Globus pallidus (tissue), 1 donor: ENCODE results near the gene CHRD.

Source experiments
- DNase-seq: peaks from one replicate; pipeline ENCODE4 v3.0.0-alpha.2; 2015; ENCODE audit warnings: low spot score

The CHRD gene

GRCh38 chr3:184382326-184383032, 2.6 kb downstream of the CHRD start:
- DNase-seq: no peak

GRCh38 chr3:184383033-184383740, 3.3 kb downstream of the CHRD start:
- no peak for DNase-seq

DNA sequence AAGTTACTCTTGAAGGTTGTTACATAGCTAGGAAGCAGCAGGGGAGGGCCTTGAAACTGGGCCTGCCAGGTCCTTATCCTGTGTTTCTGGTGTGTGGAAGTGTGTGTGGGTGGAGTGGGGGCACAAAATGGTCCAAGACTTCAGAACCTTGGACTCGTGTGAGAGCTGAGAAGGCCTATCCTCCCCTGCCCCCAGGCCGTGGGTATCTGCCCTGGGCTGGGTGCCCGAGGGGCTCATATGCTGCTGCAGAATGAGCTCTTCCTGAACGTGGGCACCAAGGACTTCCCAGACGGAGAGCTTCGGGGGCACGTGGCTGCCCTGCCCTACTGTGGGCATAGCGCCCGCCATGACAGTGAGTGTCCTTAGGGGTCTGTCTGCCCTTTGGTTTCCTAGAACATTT, 4.5 kb downstream of the CHRD start:
- DNase-seq: no peak

DNA sequence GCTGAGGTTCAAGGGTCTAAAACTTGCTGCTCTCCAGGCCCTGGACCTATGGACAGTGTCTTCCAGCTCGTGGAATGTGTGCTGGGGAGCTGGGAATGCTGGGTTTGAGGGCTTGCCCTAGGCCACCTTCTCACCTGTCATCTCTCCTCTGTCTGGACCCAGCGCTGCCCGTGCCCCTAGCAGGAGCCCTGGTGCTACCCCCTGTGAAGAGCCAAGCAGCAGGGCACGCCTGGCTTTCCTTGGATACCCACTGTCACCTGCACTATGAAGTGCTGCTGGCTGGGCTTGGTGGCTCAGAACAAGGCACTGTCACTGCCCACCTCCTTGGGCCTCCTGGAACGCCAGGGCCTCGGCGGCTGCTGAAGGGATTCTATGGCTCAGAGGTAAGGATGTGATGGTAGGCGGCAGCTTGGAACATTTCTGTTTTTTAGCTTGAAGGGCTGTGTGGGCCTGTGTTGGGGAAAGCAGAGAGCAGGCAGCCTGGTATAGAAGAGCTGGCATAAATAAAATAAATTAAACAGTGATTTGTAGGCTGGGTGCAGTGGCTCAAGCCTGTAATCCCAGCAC, 5.1 kb downstream of the CHRD start:
- no peak for DNase-seq

DNA sequence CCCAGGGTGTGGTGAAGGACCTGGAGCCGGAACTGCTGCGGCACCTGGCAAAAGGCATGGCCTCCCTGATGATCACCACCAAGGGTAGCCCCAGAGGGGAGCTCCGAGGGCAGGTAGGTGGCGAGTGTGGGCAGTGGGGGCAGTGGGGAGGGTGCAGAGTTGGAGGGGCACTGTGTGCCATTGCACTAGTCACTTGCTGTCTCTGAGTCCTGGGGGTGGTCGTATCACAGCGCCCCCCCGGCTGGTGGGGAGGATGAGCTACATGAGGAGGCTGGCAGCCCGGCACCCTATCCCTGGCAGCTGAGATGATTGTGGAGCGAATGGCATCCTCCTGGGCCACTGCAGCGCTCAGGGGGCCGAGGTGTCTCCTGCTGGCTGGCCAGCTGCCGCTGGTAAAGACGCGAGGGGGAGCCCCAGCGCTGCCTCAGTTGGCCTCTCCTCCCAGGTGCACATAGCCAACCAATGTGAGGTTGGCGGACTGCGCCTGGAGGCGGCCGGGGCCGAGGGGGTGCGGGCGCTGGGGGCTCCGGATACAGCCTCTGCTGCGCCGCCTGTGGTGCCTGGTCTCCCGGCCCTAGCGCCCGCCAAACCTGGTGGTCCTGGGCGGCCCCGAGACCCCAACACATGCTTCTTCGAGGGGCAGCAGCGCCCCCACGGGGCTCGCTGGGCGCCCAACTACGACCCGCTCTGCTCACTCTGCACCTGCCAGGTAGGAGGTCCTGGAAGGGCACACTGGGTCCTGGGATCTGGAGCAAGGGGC, 6.4 kb downstream of the CHRD start:
- no peak for DNase-seq

DNA sequence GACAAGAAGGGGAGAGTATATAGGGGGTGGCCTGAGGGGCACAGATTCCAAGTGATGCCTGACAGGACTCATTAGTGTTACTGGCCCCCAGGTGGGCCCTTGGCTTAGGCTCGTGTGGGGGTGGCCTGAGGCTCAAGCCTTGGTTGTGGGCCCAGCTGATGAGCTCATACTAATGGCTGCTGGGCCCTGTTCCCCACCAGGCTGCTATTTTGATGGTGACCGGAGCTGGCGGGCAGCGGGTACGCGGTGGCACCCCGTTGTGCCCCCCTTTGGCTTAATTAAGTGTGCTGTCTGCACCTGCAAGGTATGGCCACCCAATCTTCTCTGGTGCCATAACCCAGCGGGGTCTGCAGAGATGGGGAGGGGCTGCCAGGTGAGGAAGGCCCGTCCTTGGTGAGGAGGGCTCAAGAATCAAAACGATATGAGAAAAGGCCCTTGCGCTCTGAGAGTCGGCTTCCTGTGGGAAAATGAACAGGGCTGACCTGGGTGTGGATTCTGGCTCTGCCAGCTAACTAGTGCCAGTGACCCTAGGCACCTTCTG, 7.4 kb downstream of the CHRD start:
- no peak for DNase-seq

DNA sequence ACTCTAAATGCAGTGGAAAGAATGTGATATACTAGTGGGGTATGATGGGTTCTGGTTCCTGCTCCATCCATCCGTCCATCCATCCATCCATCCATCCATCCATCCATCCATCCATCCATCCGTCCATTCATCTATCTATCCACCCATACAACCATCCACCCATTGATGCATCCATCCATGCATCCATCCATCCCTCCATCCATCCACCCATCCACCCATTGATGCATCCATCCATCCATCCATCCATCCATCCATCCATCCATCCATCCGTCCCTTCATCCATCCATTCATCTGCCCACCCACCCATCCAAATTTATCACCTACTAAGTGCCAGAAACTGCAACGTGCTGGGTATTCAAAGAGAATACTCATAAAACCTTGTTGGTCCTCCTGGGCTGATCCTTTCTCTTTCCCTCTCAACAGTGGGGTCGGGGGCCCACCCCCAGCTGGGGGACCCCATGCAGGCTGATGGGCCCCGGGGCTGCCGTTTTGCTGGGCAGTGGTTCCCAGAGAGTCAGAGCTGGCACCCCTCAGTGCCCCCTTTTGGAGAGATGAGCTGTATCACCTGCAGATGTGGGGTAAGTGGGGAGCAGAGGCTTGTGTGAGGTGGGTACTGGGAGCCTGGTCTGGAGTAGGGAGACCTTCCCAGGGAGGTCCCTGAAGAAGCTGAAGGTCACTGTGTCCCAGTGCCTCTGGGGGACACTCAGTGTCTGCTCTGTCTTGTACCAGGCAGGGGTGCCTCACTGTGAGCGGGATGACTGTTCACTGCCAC, 8.5 kb downstream of the CHRD start:
- DNase-seq: no peak

DNA sequence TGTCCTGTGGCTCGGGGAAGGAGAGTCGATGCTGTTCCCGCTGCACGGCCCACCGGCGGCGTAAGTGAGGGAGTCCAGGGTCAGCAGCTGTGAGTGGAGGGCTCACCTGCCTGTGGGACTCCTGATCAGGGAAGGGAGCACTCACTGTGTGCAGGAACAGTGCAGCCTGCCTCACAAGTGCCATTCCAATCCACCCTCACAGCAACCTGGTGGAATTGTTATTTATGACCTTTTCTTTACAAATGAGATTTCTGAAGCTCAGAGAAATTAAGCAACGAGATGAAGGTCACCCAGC, 9.0 kb downstream of the CHRD start:
- DNase-seq: no peak

DNA sequence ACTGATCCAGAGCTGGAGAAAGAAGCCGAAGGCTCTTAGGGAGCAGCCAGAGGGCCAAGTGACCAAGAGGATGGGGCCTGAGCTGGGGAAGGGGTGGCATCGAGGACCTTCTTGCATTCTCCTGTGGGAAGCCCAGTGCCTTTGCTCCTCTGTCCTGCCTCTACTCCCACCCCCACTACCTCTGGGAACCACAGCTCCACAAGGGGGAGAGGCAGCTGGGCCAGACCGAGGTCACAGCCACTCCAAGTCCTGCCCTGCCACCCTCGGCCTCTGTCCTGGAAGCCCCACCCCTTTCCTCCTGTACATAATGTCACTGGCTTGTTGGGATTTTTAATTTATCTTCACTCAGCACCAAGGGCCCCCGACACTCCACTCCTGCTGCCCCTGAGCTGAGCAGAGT, 9.5 kb downstream of the CHRD start:
- DNase-seq: no peak

- no peak for DNase-seq
Observed at GRCh38 chr3:184389935-184390528, 10.2 kb downstream of the CHRD start.

GRCh38 chr3:184391266-184391665, 11.4 kb downstream of the CHRD start:
- DNase-seq: no peak

- DNase-seq: no peak
Observed at GRCh38 chr3:184395320-184395660, 15.4 kb downstream of the CHRD start.

GRCh38 chr3:184399410-184399809, 19.6 kb downstream of the CHRD start:
- DNase-seq: no peak

- DNase-seq: no peak
Observed at GRCh38 chr3:184405075-184406030, 25.5 kb downstream of the CHRD start.

- DNase-seq: no peak
Observed at GRCh38 chr3:184409331-184409926, 29.6 kb downstream of the CHRD start.

GRCh38 chr3:184409946-184410500, 30.2 kb downstream of the CHRD start:
- DNase-seq: no peak

- DNase-seq: no peak
Observed at GRCh38 chr3:184414418-184415202, 34.8 kb downstream of the CHRD start.

DNA sequence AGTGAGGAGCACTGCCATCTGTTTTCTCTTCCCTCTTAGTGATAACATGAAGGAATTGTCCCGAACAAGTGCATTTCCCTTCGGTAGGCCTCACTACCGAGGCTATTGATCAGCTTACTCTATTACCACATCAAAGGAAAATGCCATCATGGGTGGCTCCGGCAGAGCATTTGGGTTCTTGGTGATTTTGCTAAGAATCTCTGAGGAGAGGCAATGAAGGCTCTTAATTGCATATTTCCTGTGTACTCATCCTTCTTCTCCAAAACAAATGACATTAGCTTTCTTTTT, 35.3 kb downstream of the CHRD start:
- no peak for DNase-seq
